Pancreas (tissue), 10 donors: ENCODE data around the gene SEPTIN6. TPM values are rescaled to one million over a fixed set of nuclear protein-coding genes. Genes with fewer than 3 reads are reported as not detected.

Source experiments
- ATAC-seq, 4 donors: fragments of 200-7000 bp; cut with Tn5 transposase; one replicate each; pipeline versions ENCODE4 v1.8.0 to v1.9.1; 2020; ENCODE audit warnings: mild to moderate bottlenecking in 4 of 4, moderate library complexity in 4 of 4
- DNase-seq, 6 donors: peaks; one replicate each; pipeline ENCODE4 v3.0.0-alpha.2; 2020
- FAIRE-seq: peaks from 2 replicates; lab custom pipeline; 2012; peaks lifted over from hg19 to GRCh38; lab: Jason Lieb, UNC
- H3K27ac ChIP-seq, 4 donors: fragments of 200-600 bp; sonication (generic); 1 replicate in 3 of 4; 2 replicates in 1 of 4; pipeline versions ENCODE4 v1.5.0 to v1.8.0; 2020
- H3K27me3 ChIP-seq, 4 donors: fragments of 200-600 bp; one replicate each; pipeline ENCODE4 v1.8.0; 2021
- H3K36me3 ChIP-seq, 3 donors: fragments of 200-600 bp; sonication (generic) in 1 of 3; one replicate each; pipeline versions ENCODE4 v1.5.0 to v1.8.0; 2020 to 2021
- H3K4me1 ChIP-seq, 3 donors: fragments of 200-600 bp; one replicate each; pipeline ENCODE4 v1.8.0; 2021
- H3K4me3 ChIP-seq, 4 donors: fragments of 200-600 bp; sonication (generic) in 2 of 4; one replicate each; pipeline versions ENCODE4 v1.5.0 to v1.8.0; 2020 to 2021
- H3K9me3 ChIP-seq, 4 donors: fragments of 200-600 bp; one replicate each; pipeline ENCODE4 v1.8.0; 2021
- WGBS, 2 donors: extraction: QIAGEN DNeasy Blood & Tissue Kit; methylation state at CpG; one replicate each; pipeline ENCODE4 v1.1.7; 2013; 5-methylcytosine and 5-hydroxymethylcytosine counted together
- intact Hi-C, 3 donors: fragments of 100-400 bp; cut with DNase I; formaldehyde crosslinking; loops; one replicate each; pipeline versions ENCODE4 v1.11.1 to v1.14.2; 2022
- microRNA-seq, 2 donors: library from miRNA; unstranded; fragments of <30 nt; microRNA quantifications; one replicate each; pipeline versions ENCODE4 to v1.1.0, GENCODE V29; 2019 to 2020
- polyA plus RNA-seq, 2 donors: library from polyadenylated mRNA; stranded (reverse); fragments of 200-250 nt; gene quantifications; one replicate each; pipeline ENCODE4 v1.2.3, GENCODE V29; 2013
- total RNA-seq, 6 donors: library from RNA; stranded (reverse); fragmentation: NEBNext Ultra II Directional in 4 of 6; extraction: Animal tissue kit (Norgen Biotek cat#: 25700) in 4 of 6; gene quantifications; one replicate each; pipeline versions ENCODE4 v1.2.1 to v1.2.4, GENCODE V29; 2021 to 2023
- TF ChIP-seq, protein P1 (sequence below), 4 donors: fragments of 200-600 bp; sonication (generic) in 3 of 4; IDR thresholded peaks; one replicate each; pipeline versions ENCODE4 v1.5.0 to v1.8.0; 2021; ENCODE audit warnings: antibody characterized with exemption in 4 of 4
- donor health status: healthy with polysubstance abuse.
- donor health status: DM: no; HTN: no; CAD: no; lungs with moderate emphysema.
- donor health status: DM: no; HTN: no; CAD: no.
- donor health status: control.
- donor health status: control.
- donor health status: Bipolar disorder and iron deficiency.
- donor health status: DM: yes; HTN: yes; CAD: no.
- donor health status: DM: no; HTN: no; CAD: no.
- donor health status: DM: no; HTN: no; CAD: no.
- donor health status: DM: yes; HTN: yes; CAD: no.

SEPTIN6 gene
- total and polyA plus RNA-seq, 8 donors, result 1.5 to 10.2 (median 3.8) TPM

DNA sequence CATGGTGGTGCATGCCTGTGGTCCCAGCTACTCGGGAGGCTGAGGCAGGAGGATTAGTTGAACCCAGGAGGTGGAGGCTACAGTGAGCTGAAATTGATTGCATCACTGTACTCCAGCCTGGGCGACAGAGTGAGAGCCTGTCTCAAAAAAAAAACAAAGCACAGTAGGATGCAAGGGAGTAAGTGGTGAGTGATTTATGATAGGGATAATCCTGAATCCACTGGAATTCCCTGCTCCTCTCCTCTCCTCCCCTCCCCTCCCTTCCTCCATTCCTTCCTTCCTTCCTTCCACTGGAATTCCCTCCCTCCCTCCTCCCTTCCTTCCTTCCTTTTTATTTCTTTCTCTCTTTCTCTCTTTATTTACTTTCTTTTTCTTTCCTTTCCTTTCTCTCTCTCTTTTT is 45.9 kb downstream of the SEPTIN6 start:
- TF ChIP-seq, protein P1, sequence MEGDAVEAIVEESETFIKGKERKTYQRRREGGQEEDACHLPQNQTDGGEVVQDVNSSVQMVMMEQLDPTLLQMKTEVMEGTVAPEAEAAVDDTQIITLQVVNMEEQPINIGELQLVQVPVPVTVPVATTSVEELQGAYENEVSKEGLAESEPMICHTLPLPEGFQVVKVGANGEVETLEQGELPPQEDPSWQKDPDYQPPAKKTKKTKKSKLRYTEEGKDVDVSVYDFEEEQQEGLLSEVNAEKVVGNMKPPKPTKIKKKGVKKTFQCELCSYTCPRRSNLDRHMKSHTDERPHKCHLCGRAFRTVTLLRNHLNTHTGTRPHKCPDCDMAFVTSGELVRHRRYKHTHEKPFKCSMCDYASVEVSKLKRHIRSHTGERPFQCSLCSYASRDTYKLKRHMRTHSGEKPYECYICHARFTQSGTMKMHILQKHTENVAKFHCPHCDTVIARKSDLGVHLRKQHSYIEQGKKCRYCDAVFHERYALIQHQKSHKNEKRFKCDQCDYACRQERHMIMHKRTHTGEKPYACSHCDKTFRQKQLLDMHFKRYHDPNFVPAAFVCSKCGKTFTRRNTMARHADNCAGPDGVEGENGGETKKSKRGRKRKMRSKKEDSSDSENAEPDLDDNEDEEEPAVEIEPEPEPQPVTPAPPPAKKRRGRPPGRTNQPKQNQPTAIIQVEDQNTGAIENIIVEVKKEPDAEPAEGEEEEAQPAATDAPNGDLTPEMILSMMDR (IDR thresholded peaks at IDR 0.05), result no peak
- no peaks in the 10 kb centered on the region for H3K4me1 ChIP-seq
- WGBS, 2 donors, result 64 to 85% methylated on average over 2 of the region's 2 CpGs

DNA sequence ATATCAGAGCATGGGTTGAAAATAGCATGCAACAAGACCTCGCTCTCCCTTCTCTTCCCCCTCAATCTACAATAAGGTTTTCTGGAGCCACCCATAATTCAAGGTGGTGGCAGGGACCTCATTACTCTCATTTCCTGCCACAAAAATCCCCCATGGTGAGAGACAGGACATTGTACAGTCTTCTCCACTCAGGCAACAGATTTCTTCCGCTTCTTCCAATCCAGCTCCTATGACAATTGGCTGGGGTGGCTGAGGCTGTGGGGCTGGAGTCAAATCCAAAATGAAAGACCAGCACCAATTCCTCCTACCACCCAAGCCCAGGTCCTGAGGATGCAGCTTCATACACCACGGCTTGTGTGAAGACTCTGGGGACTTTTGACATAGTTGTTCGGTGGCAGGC is 46.5 kb downstream of the SEPTIN6 start:
- TF ChIP-seq, protein P1 (IDR thresholded peaks at IDR 0.05), result no peak
- Histone ChIP-seq H3K27ac (no peak overlapping the region), H3K9me3 (no peaks in the 10 kb centered on the region), H3K27me3 (no peaks in the 10 kb centered on the region), H3K4me3 (no peak overlapping the region), H3K4me1 (no peaks in the 10 kb centered on the region), H3K36me3 (no peaks in the 10 kb centered on the region)
- WGBS, 2 donors, result 79 to 91% methylated on average over 4 of the region's 4 CpGs
- FAIRE-seq (no peak), ATAC-seq (no peak), DNase-seq (no peak)
- intact Hi-C loops, result no loop called here

More for the DNA sequence above, 45.9 kb downstream of the SEPTIN6 start:
- H3K9me3 ChIP-seq, result no peaks in the 10 kb centered on the region
- no peak overlapping the region for H3K4me3 ChIP-seq
- no peaks in the 10 kb centered on the region for H3K36me3 ChIP-seq
- intact Hi-C loops, result no loop called here
- H3K27ac ChIP-seq, result no peak overlapping the region
- FAIRE-seq (no peak), DNase-seq (no peak), ATAC-seq (no peak)
- H3K27me3 ChIP-seq, result no peaks in the 10 kb centered on the region

DNA sequence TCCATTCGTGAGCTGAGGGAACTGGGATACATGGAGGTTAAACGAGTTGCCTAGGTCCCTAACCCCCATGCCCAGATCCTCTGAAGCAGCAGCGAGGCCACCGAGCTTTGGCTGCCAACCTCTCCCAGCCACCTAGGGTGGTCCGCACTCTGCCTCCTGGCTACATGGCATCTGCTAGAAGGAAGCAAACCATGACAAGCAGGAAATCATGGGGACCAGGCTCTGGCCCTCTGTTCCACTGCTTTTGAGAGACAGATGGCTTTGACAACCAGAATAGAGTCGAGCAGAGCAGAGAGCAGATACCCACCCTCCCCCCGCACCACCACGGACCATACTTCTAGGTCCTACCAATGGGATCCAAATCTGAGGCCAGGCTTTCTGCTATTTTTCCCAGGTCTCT is 49.3 kb downstream of the SEPTIN6 start:
- ATAC-seq (no peak), DNase-seq (no peak), FAIRE-seq (no peak)
- 64 to 76% methylated on average over 8 of the region's 8 CpGs for WGBS, 2 donors
- Histone ChIP-seq H3K9me3 (no peaks in the 10 kb centered on the region), H3K27me3 (no peaks in the 10 kb centered on the region), H3K36me3 (no peaks in the 10 kb centered on the region), H3K4me3 (no peak overlapping the region), H3K27ac (no peak overlapping the region), H3K4me1 (no peaks in the 10 kb centered on the region)
- TF ChIP-seq, protein P1 (IDR thresholded peaks at IDR 0.05), result no peak
- intact Hi-C loops, result no loop called here

Small RNAs within 50 kb of the gene (microRNA-seq; reads per million reads assigned to microRNA genes)
- 7.4 to 12.4 reads per million in 2 donors for gene MIR766

Other genes with a start within 250 kb of the SEPTIN6 start
- gene SLC25A5, start 224.7 kb downstream of the SEPTIN6 start, total RNA-seq, result 100 to 1,000 TPM; 182 to 462 (median 342) TPM
- gene SLC25A5, start 224.7 kb downstream of the SEPTIN6 start, polyA plus RNA-seq, result 100 to 1,000 TPM; 112 to 202 TPM
- gene STEEP1, start 127.8 kb downstream of the SEPTIN6 start, total RNA-seq, result 10 to 100 TPM in 2 of 6 donors, 1 to 10 TPM in 4; 5.2 to 12.2 (median 7.7) TPM
- 10 to 100 TPM in 1 of 2 donors, 1 to 10 TPM in 1; 5.7 to 15.0 TPM for gene STEEP1, start 127.8 kb downstream of the SEPTIN6 start, polyA plus RNA-seq
- 10 to 100 TPM; 11.4 to 25.7 (median 15.1) TPM for gene UBE2A, start 118.6 kb downstream of the SEPTIN6 start, total RNA-seq
- 10 to 100 TPM; 18.1 to 33.8 TPM for gene UBE2A, start 118.6 kb downstream of the SEPTIN6 start, polyA plus RNA-seq
- gene NKRF, start 86.7 kb downstream of the SEPTIN6 start, total RNA-seq, result 1 to 10 TPM; 2.5 to 4.7 (median 2.9) TPM
- gene NKRF, start 86.7 kb downstream of the SEPTIN6 start, polyA plus RNA-seq, result 1 to 10 TPM; 3.8 to 4.7 TPM
- 1 to 10 TPM in 1 of 6 donors, under 1 TPM in 4, not detected in 1; 0.16 to 1.3 (median 0.46) TPM for gene SOWAHD, start 65.4 kb upstream of the SEPTIN6 start, total RNA-seq
- gene SOWAHD, start 65.4 kb upstream of the SEPTIN6 start, polyA plus RNA-seq, result under 1 TPM; 0.19 to 0.30 TPM
- 1,000 to 10,000 TPM in 2 of 6 donors, 100 to 1,000 TPM in 4; 567 to 1,199 (median 972) TPM for gene RPL39, start 98.5 kb upstream of the SEPTIN6 start, total RNA-seq
- gene RPL39, start 98.5 kb upstream of the SEPTIN6 start, polyA plus RNA-seq, result 1,000 to 10,000 TPM; 2,611 to 3,516 TPM
- gene UPF3B, start 159.8 kb upstream of the SEPTIN6 start, total RNA-seq, result 1 to 10 TPM; 1.9 to 3.5 (median 3.0) TPM
- gene UPF3B, start 159.8 kb upstream of the SEPTIN6 start, polyA plus RNA-seq, result 1 to 10 TPM; 6.8 to 8.6 TPM
- 10 to 100 TPM in 2 of 6 donors, 1 to 10 TPM in 4; 8.1 to 14.5 (median 9.3) TPM for gene RNF113A, start 178.6 kb upstream of the SEPTIN6 start, total RNA-seq
- gene RNF113A, start 178.6 kb upstream of the SEPTIN6 start, polyA plus RNA-seq, result 10 to 100 TPM in 1 of 2 donors, 1 to 10 TPM in 1; 9.9 to 14.1 TPM
- 10 to 100 TPM; 28.8 to 47.2 (median 39.8) TPM for gene NDUFA1, start 178.7 kb upstream of the SEPTIN6 start, total RNA-seq
- gene NDUFA1, start 178.7 kb upstream of the SEPTIN6 start, polyA plus RNA-seq, result 10 to 100 TPM; 82.3 to 87.1 TPM
- not detected for gene AKAP14, start 202.7 kb upstream of the SEPTIN6 start, total RNA-seq
- not detected for gene AKAP14, start 202.7 kb upstream of the SEPTIN6 start, polyA plus RNA-seq